ENCODE measurements around the gene NHS. TPM values are rescaled to one million over a fixed set of nuclear protein-coding genes. Genes with fewer than 3 reads are reported as not detected.

NHS gene
- total RNA-seq, 1 donor from 2014 or later, result 6.6 TPM

GRCh38 chrX:17546356-17546755 is 171.4 kb downstream of the NHS start:
- H3K4me3 Mint-ChIP-seq (ENCODE audit: unreplicated experiment), result no peak overlapping the region
- no peak overlapping the region for H2AFZ ChIP-seq (ENCODE audit: low read depth, low read length)
- TF ChIP-seq EZH2 (IDR thresholded peaks at IDR 0.05; ENCODE audit: insufficient read depth, low read length), result no peak
- no peak for TF ChIP-seq CTCF (IDR thresholded peaks at IDR 0.05; ENCODE audit: insufficient read depth, low read depth, low read length)
- H3K36me3 ChIP-seq (ENCODE audit: insufficient read depth, low read length), result no peaks in the 10 kb centered on the region
- no peaks in the 10 kb centered on the region for H3K9me3 Mint-ChIP-seq (ENCODE audit: unreplicated experiment)
- peaks cover 21% of the 10 kb centered on the region for H3K4me1 ChIP-seq (ENCODE audit: insufficient read depth, low read length)
- H3K4me3 ChIP-seq (ENCODE audit: insufficient read depth, low read depth, low read length), result no peak overlapping the region
- no peak overlapping the region for H3K27ac ChIP-seq (ENCODE audit: low read depth, low read length)
- H3K27me3 ChIP-seq (ENCODE audit: insufficient read depth, low read length), result no peaks in the 10 kb centered on the region
- H3K9ac ChIP-seq (ENCODE audit: low read length), result no peak overlapping the region
- peaks cover 46% of the 10 kb centered on the region for H3K4me1 Mint-ChIP-seq (ENCODE audit: low read depth, unreplicated experiment)
- no peak overlapping the region for H3K4me2 ChIP-seq (ENCODE audit: low read length)
- no peaks in the 10 kb centered on the region for H3K36me3 Mint-ChIP-seq (ENCODE audit: low read depth, unreplicated experiment)
- H3K27me3 Mint-ChIP-seq (ENCODE audit: low read depth, unreplicated experiment), result no peaks in the 10 kb centered on the region
- FAIRE-seq (no peak), DNase-seq (ENCODE audit: low read depth) (no peak)
- no peaks in the 10 kb centered on the region for H3K79me2 ChIP-seq (ENCODE audit: insufficient read depth, low read length)
- no peaks in the 10 kb centered on the region for H3K9me3 ChIP-seq (ENCODE audit: insufficient read depth, low read depth, low read length)
- no peak overlapping the region for H3K27ac Mint-ChIP-seq (ENCODE audit: unreplicated experiment)
- H4K20me1 ChIP-seq (ENCODE audit: insufficient read depth, low read length), result no peaks in the 10 kb centered on the region

- Mint-ChIP-seq H3K9me3 (ENCODE audit: unreplicated experiment) (no peaks in the 10 kb centered on the region), H3K4me1 (ENCODE audit: low read depth, unreplicated experiment) (peaks cover 46% of the 10 kb centered on the region), H3K36me3 (ENCODE audit: low read depth, unreplicated experiment) (no peaks in the 10 kb centered on the region), H3K27ac (ENCODE audit: unreplicated experiment) (peak overlapping the region; percentile 88), H3K4me3 (ENCODE audit: unreplicated experiment) (no peak overlapping the region), H3K27me3 (ENCODE audit: low read depth, unreplicated experiment) (no peaks in the 10 kb centered on the region)
- Histone ChIP-seq H4K20me1 (ENCODE audit: insufficient read depth, low read length) (no peaks in the 10 kb centered on the region), H3K9me3 (ENCODE audit: insufficient read depth, low read depth, low read length) (no peaks in the 10 kb centered on the region), H3K4me2 (ENCODE audit: low read length) (peak overlapping the region; percentile 45), H3K4me3 (ENCODE audit: insufficient read depth, low read depth, low read length) (no peak overlapping the region), H3K4me1 (ENCODE audit: insufficient read depth, low read length) (peaks cover 28% of the 10 kb centered on the region), H3K9ac (ENCODE audit: low read length) (peak overlapping the region; percentile 18), H3K27me3 (ENCODE audit: insufficient read depth, low read length) (no peaks in the 10 kb centered on the region), H3K79me2 (ENCODE audit: insufficient read depth, low read length) (no peaks in the 10 kb centered on the region), H3K36me3 (ENCODE audit: insufficient read depth, low read length) (no peaks in the 10 kb centered on the region), H3K27ac (ENCODE audit: low read depth, low read length) (peak overlapping the region; percentile 47), H2AFZ (ENCODE audit: low read depth, low read length) (no peak overlapping the region)
- DNase-seq (ENCODE audit: low read depth) (peak; percentile 90), FAIRE-seq (peak; percentile 92)
- no peak for TF ChIP-seq EZH2 (IDR thresholded peaks at IDR 0.05; ENCODE audit: insufficient read depth, low read length)
- no peak for TF ChIP-seq CTCF (IDR thresholded peaks at IDR 0.05; ENCODE audit: insufficient read depth, low read depth, low read length)
These were observed 172.7 kb downstream of the NHS start for GRCh38 chrX:17547658-17548057.

GRCh38 chrX:17549107-17549651 is 174.2 kb downstream of the NHS start:
- H3K36me3 ChIP-seq (ENCODE audit: insufficient read depth, low read length), result no peaks in the 10 kb centered on the region
- no peak overlapping the region for H2AFZ ChIP-seq (ENCODE audit: low read depth, low read length)
- Mint-ChIP-seq H3K4me1 (ENCODE audit: low read depth, unreplicated experiment) (peaks cover 57% of the 10 kb centered on the region), H3K36me3 (ENCODE audit: low read depth, unreplicated experiment) (no peaks in the 10 kb centered on the region), H3K27me3 (ENCODE audit: low read depth, unreplicated experiment) (no peaks in the 10 kb centered on the region), H3K4me3 (ENCODE audit: unreplicated experiment) (peak overlapping the region; percentile 27), H3K9me3 (ENCODE audit: unreplicated experiment) (no peaks in the 10 kb centered on the region), H3K27ac (ENCODE audit: unreplicated experiment) (peak overlapping the region; percentile 81)
- H4K20me1 ChIP-seq (ENCODE audit: insufficient read depth, low read length), result no peaks in the 10 kb centered on the region
- peak overlapping the region; percentile 27 for H3K9ac ChIP-seq (ENCODE audit: low read length)
- DNase-seq (ENCODE audit: low read depth) (no peak), FAIRE-seq (no peak)
- peaks cover 2% of the 10 kb centered on the region for H3K79me2 ChIP-seq (ENCODE audit: insufficient read depth, low read length)
- no peaks in the 10 kb centered on the region for H3K27me3 ChIP-seq (ENCODE audit: insufficient read depth, low read length)
- peaks cover 43% of the 10 kb centered on the region for H3K4me1 ChIP-seq (ENCODE audit: insufficient read depth, low read length)
- H3K4me3 ChIP-seq (ENCODE audit: insufficient read depth, low read depth, low read length), result no peak overlapping the region
- no peak overlapping the region for H3K27ac ChIP-seq (ENCODE audit: low read depth, low read length)
- TF ChIP-seq CTCF (IDR thresholded peaks at IDR 0.05; ENCODE audit: insufficient read depth, low read depth, low read length) (no peak), EZH2 (IDR thresholded peaks at IDR 0.05; ENCODE audit: insufficient read depth, low read length) (no peak)
- no peaks in the 10 kb centered on the region for H3K9me3 ChIP-seq (ENCODE audit: insufficient read depth, low read depth, low read length)
- H3K4me2 ChIP-seq (ENCODE audit: low read length), result peak overlapping the region; percentile 26
